LHCN-M2 (cell line): Measurements from ENCODE around the gene PTPRM. TPM values are rescaled to one million over a fixed set of nuclear protein-coding genes. Genes with fewer than 3 reads are reported as not detected.

Experiments used
- DNase-seq: peaks from one replicate; pipeline ENCODE4 v3.0.0-alpha.2; 2012; ENCODE audit warnings: low read depth
- total RNA-seq: library from RNA; depleted of rRNA; stranded (reverse); fragments of >200 nt; gene quantifications from 2 replicates; pipeline ENCODE4 v1.2.3, GENCODE V29; 2014

The PTPRM gene
- total RNA-seq, 1 experiment from 2014 or later = 28.1 TPM

DNA sequence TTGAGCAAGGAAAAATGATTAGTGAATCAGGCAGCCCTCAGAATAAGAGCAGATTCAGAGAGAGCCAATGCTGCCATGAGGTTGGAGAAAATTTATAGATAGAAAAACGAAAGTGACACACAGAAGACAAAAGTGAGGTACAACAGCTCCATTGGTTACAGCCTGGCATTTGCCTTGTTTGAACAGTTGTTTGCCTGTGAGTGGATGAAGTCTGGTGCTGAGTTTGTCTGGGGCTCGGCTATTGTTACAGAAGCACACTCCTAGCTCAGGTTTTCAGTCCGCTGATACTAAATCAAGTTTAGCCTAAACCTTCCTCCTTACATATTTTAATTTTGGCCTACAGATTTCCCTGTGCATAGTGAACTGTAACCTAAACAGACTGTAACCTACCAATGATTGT, 654.3 kb downstream of the PTPRM start:
- DNase-seq = no peak

DNA sequence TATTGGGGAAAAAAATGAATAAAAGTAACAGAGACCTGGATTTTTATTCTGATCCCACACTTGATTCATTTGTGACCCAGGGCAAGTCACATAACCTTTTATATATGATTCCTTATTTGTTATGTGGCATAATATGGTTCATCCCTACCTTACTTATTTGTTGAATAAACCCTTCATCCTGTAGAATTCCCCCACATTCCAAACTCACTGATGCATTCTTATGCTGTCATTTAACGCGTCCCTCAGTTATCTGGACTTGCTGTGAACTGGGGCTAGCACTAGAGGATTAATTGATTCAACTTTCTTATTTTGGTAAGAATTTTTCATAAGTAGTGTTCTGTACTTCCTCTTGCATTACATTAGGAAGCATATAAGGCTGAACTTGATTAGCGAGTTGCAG, 657.5 kb downstream of the PTPRM start:
- no peak for DNase-seq

DNA sequence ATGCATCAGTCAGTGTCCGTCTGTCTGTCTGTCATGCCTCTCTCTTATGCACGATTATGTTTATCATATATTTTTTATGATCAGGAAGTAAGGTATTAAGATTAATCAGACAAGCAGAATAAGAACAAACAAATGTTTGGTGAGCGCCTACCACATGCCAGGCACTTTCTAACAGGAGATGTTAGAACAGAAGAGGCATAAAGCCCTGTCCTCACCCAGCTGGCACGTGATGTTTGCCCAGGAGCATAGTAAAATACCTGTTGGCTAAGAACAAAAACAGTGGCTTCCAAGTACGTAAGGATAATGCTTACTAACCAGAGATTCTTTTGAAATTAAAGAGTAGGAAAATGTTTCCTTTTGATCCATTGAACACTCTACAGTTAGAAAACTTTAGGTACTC, 661.9 kb downstream of the PTPRM start:
- DNase-seq = no peak

DNA sequence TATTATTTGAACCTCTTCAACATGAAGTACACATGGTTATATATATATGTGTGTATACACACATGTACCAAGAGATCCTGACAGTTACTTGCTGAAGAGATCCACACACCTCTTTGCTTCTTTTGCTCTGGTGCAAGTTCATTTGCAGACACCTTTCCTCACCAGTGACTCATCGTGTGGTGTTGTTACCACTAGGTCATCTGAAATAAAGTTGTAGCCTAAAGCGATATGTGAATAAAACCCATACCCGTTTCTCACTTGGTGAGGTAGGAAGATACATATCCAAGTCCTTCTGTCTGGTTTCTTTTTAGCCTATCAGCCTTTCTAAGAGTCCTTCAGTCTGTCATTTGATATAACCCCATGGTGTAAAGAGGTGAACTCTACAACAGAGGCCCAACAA, 662.7 kb downstream of the PTPRM start:
- no peak for DNase-seq

DNA sequence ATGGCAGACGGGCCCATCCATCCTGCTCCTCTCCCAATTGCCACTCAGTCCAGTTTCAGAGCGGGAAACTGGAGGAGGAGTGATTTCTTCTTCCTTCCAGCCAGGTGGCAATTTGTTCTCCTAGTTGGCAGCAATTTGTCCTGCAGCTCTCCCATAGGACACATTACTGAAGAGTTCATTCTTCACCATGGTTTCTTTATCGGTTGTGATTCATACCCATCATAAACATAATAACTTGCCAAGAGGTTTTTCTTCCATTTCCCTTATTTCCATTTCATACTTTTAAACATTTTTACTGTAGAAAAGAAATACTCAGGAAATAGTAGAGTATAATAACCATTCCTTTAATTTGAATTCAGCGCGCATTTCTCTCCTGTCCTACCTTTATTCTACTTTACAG, 664.2 kb downstream of the PTPRM start:
- DNase-seq = no peak

DNA sequence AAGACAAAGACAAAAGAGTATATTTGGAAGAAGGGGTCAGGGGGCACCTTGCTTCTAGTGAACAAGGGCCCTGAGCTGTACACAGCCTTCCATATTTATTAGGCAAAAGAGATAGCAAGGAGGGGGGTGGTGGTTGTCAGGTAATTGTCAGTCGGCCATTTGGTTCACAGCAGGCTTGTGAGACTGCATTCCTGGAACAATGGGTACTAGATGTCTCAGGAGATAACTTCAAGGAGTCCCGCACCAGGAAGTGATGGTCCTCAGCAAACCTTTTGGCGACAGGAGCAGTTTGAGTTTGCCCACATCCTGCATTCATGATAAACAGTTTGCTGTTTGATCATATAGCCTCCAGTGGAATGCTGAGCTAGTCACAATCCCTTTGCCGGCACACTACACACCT, 665.7 kb downstream of the PTPRM start:
- DNase-seq = no peak

DNA sequence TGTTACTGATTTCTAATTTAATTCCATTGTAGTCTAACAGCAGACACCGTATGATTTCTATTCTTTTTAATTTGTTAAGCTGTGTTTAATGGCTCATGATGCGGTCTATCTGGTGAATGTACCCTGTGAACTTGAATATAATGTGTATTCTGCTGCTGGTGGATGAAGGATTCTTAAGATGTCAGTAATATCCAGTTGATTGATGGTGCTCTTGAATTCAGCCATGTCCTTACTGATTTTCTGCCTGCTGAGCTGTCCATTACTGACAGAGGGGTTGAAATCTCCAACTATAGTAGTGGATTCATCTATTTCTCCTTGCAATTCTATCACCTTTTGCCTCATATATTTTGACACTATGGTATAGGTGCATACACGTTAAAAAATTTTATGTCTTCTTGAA, 668.8 kb downstream of the PTPRM start:
- no peak for DNase-seq

DNA sequence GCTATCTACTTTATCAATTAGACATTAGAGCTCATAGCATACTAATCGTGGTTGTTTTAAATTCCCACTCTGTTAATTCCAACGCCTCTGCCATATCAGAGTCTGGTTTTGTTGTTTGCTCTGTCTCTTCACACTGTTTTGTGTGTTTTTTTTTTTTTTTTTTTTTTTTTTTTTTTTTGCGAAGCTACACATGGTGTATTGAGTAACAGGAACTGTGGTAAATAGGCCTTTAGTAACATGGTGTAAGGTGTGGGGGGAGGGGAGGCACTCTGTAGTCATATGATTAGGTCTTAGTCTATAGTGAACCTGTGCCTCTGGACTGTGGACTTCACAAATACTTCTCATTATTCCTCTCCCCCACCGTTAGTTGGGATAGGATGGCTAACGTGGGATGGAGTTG, 671.4 kb downstream of the PTPRM start:
- DNase-seq = no peak

DNA sequence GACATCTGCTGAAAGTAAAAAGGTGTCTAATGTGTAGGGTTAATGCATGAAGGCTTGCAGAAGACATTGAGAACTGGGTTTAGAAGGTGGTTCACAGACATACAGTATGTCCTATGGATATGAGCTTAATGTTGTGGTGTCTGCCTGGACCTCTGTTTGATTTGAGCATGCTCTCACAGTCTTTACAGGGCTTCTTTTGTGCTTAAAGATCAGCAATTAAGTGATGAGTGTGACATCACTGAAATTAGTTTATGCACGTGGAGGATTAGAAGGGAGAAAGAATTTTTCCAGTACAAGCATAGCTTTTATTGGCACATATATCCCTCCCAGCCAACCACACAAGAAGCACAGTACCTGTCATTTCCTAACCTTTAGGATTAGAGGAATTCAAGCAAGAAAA, 674.6 kb downstream of the PTPRM start:
- no peak for DNase-seq

DNA sequence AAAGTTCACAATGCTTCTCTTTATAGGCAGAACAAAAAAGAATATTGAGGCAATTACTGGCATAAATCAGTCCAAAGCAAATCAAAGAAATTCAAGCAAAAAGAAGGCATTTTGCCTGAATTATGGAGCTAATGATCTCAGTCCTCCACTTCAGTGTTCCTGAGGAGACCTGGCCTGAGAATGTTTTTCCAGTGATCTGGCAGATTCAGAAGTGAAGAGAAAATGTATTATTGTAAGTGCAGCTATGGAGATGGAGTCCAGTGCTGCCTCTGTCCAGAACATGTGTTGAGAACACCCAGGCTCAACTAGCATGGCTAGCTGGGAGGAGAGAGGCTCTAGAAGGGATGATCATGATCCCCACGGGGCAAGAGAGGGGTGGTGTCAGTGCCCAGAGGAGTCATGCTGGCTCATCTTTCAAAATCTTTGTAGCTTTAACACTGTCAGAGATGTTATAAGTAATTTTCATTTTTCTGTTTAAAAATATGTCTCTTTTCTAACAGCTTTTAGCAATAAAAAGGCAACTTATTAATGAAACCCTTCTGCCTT, 675.1 kb downstream of the PTPRM start:
- peak; percentile 20 for DNase-seq

DNA sequence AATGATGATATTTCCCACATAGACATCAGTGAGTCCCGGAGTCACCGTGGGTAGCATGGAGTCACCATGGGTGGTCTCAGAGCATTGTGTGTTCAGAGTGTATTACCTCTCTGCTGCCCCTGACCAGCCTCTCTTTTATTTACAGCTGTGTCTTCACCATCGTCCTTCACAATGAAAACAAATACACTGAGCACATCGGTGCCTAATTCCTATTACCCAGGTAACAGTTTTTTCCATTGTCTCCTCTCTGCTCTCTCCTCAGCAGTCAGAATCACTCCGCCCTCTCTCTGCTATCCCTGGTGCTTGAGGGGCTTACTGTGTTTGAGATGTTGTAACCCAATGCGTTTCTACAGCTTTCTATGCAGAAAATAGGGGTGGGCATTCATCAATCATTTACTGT, 680.6 kb downstream of the PTPRM start:
- no peak for DNase-seq

DNA sequence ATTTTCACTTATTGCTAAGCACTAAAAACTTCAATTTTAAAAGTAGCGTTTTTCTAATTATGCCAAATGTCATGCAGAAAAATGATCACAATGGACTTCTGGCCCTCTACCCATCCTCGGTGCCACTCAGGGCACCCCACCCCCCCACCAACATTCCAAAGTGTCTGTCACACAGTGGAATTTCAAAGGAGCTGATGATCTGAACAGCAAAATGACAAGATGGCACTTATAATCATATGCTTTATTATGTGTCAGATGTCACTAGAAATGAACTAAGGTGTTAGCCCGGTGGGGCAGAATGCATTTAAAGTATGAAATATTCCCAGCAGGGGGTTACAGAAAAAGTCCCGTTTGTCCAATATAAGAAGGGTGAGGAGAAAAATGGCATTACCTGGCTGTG, 681.5 kb downstream of the PTPRM start:
- no peak for DNase-seq

DNA sequence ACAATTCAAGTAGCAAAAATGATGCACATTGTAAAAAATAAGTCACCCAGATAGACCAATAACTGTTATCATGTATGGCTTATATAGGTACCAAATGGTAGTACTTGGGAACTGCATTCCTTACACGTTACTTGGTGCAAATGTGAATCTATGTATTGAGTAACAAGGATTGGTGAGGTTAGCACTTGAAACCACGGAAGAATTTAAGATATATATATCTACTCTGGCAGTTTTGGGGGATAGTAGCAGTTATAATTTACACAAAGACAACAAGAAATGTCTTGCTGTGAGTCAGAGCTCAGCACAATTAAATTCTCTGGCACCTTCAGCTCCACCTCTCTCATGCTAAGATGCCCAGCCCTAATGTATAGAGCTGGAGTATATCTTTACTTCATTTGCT, 682.7 kb downstream of the PTPRM start:
- DNase-seq = no peak

DNA sequence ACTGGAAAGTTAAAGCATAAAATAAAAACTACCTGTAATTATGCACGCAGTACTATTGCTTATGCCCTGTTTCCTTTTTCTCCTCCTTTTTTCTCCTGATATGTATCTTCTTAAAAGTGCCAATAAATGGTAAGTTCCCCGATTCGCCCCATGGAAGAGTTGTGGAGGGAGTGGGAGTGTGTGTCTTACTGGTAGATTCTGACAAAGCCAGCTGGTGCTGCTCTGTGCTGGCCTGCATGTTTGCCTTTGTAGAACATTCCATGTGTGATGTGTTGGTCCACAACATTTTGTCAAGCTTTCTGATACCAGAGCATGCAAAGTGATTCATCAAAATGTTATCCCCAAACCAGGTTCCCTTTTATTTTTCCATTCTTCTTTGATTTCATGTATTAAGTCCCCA, 685.3 kb downstream of the PTPRM start:
- DNase-seq = no peak

DNA sequence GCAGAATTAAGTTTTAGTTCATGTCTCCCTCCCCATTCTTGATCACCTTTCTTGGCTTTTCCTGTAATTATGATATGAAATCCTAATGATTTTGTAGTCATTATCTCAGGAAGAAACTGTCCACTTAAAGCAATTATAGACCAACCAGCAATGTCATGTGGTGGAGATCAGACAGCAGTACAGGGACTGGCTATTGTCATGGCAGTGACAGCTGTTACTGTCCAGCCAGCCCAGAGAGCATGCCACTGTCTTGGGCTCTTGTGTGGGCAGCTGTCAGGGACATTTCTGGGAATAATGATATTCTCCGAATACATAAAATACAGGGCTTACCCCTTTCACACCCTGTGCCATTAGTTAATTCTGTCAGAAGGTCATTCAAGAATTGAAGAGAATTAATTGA, 686.8 kb downstream of the PTPRM start:
- DNase-seq = no peak

DNA sequence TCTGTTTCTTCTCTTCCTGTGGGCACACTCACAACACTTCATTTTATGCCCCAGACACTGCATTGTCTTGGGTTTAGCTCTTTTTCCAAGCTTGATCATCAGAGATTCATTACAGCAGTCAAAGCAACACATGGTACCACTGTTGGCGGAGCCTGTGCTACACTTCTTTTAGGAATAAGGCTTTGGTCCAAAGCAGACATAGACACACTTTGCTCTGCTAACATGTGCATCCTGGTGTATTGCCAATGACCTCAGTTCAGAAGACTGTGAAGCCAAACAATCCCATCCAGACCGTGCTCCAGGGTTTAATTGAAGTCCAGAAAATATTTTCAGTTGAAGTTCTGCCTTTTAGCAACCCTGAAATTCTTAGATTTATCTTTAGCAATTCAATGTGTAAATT, 687.5 kb downstream of the PTPRM start:
- no peak for DNase-seq

DNA sequence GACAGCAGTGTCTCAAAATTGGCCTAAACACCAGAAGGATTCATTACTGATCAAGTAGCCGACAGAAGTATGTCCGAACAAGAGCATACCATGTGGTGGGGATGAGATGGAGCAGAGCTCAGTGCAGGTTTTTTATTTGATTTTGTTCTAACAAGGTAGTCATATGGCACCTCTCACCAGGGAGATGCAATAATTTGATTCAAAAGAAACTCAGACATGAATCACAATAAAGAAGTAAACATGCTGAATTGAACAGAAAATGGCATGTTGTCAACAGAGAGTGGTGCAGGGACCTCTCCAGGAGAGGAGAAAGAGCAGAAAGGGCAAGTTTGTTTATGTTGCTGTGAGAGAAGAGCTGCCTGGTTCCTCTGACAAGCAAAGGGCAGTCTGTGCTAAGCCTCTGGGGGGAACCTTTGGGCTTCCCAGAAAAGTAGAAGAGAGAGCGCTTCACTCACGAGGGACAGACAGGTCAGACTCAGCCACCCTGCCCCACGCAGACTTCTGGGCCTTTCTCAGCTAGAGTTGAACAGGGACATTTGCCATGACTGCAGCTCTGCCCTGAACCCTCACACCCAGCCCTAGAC, 690.8 kb downstream of the PTPRM start:
- no peak for DNase-seq

DNA sequence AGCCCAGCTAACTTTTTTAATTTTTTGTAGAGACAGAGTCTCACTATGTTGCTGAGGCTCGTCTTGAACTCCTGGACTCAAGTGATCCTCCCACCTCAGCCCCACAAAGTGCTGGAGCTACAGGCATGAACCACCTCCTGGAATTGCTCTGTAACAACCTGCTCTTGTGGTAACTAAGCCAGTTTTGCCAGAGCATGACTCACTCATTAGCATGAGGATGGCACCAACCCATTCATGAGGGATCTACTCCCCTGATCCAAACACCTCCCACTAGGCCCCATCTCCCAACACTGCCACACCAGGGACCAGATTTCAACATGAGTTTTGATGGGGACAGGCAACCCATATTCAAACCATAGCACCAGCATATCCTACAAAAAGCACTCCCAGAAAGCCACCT, 693.2 kb downstream of the PTPRM start:
- DNase-seq = peak; percentile 17

DNA sequence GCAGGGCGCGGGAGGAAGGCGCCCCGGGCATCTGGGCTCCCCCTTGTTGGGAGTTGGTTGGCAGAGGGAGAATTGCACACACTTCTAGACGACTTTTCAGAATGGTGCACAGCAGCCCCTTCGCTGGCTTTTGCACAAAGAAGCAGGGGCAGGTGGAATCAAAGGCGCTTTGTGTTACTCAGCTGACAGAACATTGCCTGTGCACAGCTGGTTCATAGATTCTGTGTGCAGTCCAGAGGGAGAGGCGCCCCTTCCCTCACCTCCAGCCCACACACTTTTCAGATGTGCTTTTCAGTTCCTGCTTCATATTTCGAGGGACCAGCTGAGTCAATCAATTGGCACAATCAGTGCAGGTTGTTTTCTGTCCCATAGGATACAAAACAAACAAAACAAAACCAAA, 693.7 kb downstream of the PTPRM start:
- no peak for DNase-seq

DNA sequence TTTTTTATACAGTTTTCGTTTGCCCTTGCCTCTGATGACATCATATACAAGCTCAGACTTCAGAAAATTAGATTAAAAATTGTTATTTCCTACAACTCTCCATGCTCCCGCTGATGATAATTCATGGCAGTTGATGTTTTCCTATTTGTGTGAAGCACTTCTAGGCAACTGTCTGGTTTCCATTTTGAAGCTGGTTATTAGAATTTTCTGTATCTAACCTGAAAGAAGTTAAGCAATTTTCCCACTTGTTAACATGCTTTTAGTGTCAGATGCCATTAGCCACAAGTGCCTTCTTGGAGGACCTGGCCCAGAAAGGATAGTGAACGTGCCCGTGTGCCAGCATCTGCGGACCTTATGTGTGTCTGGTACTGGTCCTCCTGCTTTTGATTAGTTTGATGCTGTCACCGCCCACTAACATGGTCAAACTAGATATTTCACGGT, 694.6 kb downstream of the PTPRM start:
- no peak for DNase-seq

DNA sequence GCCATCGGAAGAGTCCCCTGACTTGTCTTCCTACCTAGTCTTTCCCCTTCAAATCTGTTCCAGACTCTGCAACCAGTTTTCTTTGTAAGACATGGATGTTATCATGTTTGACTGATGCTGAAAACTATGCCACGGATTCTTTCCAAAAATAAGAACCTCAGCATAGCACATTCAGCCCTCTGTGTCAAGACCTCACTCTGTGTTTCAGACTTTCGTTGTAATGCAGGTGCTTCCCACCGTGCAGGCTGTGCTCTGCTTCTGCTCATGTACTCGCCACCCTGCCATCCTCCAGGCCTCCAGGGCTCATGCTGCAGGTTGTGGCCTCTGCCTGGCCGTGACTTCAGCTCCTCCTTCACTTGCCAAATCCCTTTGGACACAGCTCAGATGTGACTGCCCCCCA, 695.1 kb downstream of the PTPRM start:
- no peak for DNase-seq

DNA sequence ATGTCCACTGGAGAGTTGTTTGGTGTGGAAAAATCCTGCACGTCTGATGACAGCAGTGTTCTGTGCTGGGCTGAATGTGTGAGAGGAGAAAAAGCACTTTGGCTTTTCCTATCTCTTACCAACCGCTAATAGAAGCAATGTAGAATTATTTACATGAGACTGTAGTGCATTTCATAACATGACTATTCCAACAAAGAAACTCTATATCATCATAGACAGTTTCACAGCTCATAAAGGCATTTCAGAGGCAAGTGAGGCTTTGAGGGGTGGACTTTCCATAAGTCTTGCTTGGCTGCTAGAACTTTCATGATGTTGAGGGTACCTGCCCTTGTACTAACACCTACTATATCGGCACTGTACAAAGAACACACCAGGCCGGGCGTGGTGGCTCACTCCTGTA, 697.0 kb downstream of the PTPRM start:
- DNase-seq = no peak

DNA sequence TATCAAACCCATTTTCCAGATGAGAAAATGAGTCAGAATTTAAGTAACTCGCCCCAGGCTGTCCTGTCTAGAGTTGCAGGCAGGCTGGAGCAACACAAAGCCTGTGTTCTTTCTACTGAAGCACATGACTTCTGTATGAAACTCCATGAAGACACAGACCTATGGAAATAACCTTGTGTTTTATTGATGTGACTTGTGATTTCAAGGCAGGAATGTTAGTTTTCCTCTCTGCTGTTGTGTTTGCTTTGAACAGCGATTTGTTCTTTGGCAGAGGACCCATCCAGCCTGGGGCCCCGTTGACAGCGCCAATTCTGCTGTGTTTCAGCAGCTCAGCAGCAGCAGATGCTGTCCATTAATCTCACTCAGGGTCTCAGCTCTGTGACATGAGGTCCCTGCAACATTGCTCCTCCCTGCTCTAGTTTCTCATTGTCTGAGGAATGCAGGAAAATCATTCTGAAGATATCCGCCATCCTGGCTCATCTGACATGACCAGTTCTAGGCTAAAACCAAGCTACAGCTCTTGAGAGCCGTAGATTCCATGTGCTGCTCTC, 697.8 kb downstream of the PTPRM start:
- DNase-seq = peak; percentile 54

DNA sequence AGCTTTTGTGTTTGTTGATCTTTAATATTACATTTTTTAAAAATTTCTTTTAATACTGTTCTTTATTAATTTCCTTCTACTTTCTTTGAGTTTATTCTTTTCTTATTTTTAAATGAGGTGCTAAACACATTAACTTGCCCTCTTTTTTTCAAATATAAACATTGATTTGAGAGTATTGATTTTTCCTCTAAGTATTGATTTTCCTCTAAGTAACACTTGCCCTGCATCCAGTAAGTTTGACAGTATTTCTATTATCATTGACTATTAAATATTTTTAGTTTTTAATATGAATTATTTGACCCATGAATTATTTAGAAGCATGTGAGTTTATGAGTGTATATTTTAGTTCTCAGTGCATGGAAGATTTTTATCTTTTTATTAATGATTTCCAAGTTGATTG, 705.1 kb downstream of the PTPRM start:
- no peak for DNase-seq
